GM18867 (cell line): ENCODE measurements around the gene QSOX1.

Experiments
- ATAC-seq: cut with Tn5 transposase; IDR thresholded peaks from one replicate; pipeline ENCODE4 v1.9.1; 2021; ENCODE audit warnings: mild to moderate bottlenecking, moderate library complexity; ENCODE audit not compliant: unreplicated experiment

QSOX1 gene

DNA sequence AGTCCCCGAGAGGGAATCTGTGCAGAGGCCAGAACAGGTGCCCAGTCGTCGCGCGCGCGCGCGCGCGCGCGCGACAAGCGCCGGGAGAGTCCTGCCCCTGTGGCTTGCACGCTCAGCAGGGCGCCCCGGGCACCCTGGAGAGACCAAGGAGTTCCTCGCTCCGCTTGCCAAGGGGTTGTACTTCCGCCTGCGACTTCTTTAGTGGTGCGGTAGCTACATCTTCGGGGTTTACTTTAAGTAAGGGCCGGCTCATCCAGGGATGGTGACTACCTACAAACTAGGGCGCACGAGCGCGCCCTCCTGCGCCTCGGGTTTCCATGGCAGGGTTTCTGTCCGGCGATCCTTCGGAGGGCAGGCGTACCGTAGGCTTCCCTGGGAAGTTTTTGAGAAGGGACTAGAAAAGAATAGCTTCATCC lies 76.8 kb downstream of the QSOX1 start:
- no peak for ATAC-seq

DNA sequence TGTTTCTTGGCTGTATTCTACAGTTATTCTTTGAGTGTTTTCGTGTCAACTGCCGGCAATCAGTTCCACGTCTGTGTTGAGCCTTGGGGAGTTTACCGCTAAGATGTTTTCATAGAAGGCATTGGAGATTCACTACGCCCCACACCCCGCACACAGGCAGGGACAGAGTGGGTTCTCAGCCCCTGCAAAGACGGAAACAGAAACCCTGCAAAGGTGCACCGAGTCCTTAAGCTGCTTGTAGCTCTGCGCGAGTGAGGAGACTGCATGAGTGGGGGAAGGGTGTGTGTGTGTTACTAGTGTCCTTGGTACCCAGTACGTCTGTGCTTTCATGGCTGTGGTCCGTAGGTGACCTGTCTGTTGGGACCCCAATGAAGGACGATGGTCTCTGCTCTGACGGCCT lies 77.3 kb downstream of the QSOX1 start:
- ATAC-seq: no peak

DNA sequence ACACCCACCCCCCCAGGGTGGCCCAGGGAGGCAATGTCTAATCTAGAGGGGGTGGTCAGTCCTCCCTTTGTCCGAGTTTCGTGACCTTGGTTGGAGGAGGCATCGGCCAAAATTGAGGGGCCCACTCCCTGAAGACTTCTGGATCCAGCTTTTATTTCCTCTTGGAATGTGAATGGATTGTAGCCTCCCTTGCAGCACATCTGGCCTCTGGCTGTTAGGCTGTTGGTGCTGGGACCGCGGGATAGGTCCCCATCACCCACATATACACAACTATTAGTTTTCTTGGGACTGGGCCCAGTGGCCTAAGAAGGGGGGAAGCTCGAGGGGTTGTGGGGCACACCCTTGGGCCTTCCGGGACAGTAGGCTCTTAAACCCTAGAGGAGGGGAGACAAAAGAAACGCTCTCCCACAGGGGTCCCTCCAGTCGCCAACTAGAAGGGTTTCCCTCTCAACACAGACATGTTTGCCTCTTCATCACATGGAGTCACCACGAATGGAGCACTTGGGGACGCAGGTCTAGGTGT lies 77.9 kb downstream of the QSOX1 start:
- no peak for ATAC-seq

DNA sequence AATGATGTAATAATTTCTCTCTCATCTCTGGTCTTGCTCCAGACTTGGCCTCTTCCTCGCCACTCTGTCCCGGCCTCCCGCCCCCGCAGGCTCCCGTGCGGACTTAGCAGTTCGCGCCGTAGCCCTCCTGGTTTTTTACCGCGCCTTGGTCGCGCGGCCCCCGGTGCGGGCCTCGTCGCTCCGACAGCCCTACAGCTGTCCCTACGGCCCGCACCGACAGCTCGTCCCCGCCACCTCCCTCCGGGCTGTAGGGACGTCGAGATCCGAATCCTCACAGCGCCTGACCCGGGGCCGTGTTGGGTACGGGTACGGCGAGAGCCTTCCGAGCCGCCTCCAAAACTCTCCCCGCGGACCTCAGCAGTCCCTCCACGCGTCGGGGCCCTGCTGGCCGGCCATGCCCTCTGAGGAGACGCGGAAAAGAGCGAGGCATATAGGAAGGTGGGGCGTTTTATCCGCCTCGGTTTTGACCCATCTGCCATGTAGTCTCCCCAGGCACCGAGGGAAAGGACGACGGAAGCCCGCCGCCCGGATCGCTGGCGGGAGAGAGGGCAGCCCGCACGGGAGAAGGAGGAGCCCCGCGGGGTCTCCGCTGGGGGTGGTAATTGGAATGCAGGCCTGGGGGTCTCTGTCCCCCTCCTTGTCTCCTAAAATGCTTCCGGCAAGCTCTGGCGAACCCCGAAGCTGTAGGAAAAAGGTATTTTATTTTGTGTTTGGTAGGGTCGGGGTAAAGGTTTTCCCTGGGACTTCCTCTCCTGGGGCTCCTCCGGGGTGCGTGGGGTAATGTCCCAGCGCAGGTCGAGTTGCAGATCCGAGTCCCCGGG lies 78.7 kb downstream of the QSOX1 start:
- no peak for ATAC-seq

DNA sequence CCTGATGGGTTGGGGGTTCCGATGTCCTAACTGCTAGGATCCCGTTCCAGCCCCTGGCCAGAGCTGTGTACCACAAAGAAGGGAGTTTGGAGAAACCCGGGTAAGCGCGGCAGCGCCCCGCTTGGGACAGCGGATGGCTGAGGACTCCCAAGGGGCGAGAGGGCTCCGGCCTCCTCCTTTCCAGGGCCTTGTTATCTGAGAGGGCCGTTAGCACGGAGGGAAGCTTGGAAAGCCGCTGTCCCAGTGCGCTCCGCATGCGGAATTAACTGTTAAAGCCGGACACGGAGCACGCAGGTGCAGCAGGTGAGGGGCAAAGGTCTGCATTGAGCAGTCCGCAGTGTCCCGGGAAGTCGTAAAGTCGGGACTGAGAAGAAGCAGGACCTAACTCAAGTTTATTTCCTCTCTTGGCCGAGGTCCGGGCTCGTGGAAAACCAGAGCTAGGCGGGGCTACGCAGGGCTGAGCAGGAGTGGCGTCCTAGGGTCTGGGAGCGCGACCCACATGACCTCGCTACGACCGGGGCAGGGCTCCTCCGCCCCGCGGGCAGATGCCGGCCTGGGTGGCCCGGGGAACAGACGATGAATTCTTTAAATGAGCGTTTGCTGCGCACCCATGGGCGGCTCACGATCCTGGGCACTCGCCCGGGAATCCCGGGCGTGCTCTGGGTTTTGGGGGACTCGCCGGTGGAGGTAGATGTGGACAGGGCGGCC lies 79.9 kb downstream of the QSOX1 start:
- no peak for ATAC-seq

DNA sequence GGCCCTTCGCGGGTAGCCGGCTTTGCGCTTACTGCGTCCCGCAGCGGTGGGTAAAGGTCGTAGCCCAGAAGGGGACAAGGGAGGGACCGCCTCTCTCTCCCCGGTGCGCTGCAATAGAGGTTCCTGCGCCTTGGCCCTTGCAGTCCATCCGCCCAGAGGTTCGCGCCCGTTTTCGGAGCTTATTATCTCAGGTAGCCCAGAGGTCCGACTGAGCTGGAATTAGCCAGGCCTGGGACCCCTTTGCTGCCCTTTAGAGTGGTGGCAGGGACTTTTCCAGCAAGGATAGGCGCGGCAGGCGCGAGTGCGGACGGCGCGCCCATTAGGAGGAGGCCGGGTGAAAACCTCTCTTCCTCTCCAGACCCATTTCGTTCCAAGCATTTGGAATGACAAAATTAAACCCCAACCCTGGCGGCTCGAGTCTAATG lies 80.4 kb downstream of the QSOX1 start:
- no peak for ATAC-seq

DNA sequence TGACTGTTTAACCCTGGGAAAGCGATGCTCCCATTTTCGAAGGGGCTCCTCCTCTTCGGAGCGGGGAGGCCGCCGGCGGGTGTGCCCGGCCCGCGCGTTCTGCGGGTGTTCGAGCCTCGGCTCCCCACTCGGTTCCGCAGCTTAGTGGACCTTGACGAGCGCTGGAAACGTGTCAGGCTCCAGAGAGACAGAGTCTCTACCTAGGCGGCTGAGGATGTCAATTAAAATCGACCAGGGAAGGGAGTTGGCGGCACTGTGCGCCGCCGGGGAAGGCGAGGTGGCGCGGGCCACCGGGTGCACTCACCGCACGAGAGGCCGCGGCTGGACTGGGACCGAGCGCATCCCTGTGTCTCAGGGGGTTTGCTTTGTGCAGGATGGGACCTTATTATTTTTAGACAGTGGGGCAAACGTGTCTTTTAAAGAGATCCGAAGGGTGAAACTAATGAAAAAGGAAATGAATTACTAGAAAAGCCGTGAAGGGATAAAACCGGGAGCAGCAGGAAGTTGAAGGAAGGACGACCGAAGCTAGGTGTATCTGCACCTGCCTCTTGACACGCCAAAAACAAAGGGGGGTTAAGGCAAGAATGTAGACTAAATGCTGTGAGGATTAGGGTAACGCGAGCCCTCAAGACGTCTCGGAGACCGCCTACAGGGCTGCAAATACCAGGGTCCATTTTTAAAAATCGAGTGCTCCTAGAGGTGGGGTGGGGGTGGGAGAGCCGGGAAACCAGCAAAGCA lies 81.0 kb downstream of the QSOX1 start:
- no peak for ATAC-seq

DNA sequence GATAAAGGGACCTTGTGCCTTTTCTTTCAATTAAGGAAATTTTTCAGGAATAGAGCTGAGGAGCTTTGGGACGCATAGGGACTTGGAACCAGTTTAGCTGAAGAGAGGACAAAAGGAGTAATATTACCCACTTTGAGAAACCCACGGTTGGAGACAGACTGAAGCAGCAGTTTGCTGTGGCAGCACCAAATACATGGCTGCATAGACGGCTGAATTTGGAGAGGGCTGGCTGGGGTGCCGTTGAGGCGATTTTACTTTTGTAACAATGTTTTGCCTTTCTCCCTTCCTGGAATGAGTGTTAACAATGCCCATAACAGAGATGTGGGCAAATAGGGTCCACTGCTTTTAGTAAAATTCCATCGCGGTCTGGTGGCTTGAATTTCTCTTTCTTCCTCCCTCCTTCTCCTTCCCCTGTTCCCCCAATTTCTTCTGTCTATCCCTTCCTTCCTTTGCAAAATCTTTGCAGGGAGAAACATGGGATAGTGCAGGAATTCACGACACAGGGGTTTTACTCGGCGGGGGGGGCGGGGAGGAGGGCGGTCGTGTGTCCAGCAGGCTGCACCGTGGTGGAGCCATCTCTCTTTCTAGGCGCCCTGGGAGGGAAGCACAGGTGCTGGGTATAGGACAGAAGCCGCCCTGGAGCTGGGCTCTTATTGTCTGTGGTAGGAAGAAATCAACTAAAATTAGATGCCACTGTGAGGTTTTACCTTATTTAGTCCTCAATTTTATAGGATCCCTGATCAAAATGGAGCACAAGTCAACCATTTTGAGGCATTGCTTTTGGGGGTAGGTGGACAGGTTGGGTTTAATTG lies 82.2 kb downstream of the QSOX1 start:
- no peak for ATAC-seq

DNA sequence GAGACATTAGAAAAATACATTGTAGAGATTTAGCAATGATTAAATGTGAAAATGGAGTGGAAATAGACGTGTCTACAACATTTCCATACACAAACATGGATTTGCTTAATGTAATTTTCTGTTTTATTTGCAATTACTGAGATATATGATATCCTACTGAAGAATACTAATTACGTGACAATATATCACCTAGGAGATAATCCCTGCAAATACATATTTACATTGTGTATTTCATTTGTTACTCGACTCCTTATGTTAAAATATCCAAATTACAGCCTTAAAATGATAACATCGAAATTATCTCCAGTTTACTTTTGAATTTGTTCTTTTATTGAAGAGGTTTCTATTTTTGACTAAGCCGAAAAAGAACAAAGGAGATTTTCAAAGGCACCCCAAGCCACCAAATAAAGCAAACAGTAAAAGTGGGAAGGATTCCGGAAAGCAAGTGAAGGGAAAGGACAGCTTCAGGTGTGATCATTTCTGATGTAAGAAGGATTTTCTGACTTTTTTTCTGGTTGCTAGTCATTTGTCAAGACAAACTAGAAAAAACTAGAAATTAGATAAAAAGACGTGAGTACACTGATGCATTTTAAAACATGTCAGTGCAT lies 83.3 kb downstream of the QSOX1 start:
- ATAC-seq: no peak

DNA sequence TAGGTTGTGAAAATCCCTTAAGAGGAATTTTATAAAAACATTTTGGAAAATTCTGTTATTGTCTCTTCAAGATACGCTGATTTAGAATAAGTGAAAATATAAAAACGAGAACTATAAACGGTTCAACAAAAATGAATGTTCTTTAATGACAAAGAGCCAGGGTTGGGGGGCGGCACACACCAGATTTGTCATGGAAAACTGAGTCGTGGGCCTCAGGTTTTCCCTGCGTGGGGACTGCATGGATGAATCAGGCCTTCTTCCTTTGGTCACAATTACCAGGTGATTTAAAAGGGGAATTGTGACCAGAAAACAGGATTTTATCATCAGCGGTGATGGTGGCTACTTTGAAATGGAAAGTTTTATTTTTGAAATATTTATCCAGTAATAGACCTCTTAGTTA lies 84.0 kb downstream of the QSOX1 start:
- no peak for ATAC-seq

DNA sequence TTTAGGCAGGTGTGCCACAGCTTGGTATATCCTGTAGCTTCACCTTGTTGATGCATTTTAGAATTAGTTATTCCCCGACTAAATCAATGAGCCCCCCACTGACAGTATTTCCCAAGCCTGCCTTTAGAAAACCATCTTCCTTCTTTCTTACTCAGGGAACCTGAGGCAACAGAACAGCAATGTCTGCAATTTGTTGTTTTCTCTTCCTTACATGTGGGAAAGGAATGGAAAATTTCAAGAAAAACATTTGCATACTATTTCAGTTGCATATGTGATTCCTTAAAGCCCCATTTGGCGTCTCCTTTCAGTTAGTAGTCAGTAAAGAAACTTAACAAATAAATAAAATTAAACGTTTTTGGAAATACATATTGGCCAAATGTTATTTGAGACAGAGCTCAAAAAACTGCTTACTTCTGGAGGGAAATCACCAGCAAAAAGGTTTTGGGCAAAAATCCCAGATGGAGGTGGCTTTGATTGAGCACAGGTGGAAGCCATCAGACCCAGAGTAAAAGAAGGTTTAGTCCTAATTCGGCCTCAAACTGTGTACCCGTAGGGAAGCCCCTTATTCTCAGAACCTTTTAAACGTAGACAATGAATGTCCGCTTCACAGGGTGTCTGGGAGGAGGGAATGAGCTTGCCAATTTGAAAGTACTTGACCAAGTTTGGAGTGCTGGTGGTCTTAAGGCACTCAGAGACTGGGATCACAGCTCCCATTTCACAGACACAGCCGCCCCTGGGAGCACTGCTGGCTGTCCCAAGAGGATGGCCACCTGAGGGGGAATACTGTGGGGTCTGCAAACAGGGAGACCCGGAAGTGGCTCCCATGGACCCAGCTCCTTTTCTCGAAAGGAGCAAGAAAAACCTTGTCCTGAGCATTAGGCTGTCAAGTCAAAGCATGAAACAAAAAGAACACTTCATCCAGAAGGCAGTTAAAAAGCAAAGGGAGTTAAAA lies 84.8 kb downstream of the QSOX1 start:
- ATAC-seq: no peak

DNA sequence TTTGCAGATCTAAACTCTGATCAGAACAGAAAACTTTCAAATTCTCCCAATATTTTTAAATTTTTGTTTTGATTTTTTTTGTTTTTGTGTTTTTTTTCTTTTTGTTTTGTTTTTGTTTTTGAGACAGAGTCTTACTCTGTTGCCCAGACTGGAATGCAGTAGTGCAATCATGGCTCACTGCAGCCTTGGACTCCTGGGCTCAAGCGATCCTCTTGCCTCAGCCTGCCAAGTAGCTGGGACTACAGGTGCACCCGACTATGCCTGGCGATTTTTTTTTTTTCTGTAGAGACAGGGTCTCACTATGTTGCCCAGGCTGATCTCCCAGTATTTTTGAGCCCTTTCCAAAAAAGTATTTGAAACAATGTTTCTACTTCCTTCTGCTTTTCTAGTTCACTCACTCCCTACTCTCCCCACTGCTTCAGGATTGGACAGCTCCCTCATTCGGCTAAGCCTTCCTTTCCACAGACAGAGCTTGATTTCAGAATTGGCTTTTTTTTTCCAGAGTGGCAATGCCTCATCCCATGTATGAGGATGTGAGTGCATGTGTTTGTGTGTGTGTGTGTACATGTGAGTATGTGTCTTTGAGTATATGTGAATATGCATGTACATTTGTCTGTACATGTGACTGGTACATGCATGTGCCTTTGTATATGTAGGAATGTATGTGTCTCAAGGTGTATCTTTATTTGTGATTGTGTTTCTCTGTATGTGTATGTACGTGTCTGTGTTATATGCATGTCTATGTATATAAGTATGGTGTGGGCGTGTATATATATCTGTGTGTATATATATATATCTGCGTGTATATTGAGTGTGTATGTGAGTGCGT lies 87.3 kb downstream of the QSOX1 start:
- no peak for ATAC-seq

DNA sequence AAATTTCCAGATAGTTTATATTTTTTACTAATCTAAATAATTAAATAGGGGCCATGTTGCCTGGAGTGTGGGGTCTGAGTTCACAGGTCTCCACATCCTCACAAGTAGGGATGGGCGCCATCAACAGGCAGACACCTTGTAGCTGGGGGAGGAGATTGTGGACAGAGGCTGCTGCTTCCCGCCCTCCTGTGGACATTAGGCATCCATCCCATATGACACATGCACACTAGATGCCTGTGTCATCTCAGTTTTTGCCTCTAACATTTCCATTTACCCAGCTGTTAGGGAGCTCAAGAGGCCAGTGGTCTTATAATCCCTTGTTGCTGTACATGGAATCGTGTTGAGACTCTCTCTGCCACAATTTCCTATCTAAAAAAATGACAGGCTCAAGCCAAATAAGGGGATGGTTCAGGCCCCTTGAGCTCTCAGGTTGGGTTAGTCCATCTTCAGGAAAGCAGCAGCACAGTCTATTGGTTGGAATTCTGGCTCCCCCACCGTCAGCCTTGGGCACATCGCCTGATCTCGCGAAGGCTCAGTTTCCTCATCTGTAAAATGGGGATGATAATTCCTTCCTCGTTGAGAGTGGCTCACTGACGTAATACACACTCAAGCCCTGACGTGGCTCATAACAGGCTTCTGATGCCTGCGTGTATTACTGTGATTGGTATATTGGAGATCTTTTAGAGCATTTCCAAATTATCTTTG lies 89.0 kb downstream of the QSOX1 start:
- ATAC-seq: no peak

DNA sequence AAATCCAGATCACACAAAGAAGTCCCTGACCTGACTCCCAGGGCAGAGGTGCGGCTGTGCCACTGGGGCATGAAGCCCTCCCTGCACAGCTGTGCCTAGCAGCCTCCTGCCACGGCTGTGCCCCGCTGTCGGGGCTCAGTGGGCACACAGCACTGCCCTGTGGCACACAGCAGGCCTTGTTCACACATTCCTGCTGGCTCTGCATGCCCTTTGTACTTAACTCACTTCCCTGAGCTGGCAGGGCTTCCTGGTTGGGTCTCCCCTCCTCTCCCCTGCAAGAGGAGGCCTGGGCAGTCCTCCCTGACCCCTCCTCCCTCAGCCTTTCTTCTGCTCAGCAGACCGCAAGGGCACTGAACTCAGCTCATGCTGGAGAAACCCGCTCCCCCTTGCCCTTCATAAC lies 90.2 kb downstream of the QSOX1 start:
- ATAC-seq: no peak

DNA sequence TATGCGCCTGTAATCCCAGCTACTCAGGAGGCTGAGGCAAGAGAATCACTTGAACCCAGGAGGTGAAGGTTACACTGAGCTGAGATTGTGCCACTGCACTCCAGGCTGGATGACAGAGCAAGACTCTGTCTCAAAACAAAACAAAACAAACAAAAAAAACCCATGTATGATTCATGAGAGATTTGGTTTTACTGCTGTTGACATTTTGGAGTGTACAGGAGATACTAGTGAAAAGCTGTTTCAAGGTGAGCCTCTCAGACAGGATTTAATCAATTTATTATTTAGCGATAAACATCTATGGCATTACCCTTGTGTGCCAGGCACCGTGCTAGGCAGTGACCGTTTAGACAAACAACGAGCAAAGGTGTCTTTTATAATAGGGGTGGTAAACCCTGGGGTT lies 91.9 kb downstream of the QSOX1 start:
- ATAC-seq: no peak

DNA sequence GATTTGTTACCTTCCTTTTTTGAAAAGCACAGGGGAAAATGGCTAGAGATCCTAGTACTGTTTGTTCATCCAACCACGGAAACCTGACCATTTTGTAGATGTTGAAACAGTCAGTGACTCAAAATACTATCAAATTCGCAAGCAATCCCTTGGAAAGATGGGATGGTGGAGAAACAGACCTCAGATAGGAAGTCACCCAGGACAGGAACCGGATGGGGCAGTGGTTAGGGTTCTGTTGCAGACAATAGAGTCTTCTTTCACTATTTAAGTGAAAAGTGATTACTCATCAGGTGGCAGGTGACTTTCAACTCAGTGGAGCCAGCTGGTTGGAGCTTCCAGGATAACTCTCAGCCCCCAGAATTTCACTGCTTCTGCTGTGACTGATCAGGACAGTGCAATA lies 92.4 kb downstream of the QSOX1 start:
- ATAC-seq: no peak

DNA sequence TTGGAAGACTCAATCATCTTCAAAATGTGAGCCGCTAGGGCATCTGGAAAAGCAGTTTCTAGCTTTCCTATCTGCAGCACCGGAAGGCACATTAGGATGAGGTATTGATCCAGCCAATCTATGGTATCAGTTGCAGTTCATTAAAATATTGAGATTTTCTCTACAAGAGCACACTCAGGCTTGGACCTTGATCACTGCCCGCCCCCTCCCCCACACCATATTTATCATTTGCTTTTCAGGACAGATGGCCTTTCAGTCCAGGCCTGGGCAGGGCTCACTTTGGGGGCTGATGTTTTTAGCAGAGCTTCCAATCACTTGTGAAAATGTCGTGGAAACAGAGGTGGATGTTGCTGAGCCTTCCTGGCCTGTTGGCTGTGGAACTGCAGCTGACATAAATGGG lies 92.9 kb downstream of the QSOX1 start:
- no peak for ATAC-seq

DNA sequence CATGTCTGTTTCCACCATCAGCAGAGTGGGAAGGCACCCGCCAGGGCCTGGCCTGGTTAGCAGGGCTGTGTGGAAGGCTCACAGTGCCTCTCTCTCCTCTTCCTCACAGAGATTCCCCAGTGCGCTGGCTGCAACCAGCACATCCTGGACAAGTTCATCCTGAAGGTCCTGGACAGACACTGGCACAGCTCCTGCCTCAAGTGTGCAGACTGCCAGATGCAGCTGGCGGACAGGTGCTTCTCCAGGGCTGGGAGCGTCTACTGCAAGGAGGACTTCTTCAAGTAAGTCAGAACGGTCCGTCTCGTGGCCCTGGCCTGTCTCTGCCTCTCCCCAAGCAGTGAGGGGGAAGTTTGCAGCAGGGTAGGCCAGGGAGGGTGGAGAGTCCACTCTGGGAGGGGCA lies 93.5 kb downstream of the QSOX1 start:
- no peak for ATAC-seq
